SK-N-SH (cell line): Measurements from ENCODE around the gene NDUFV2. TPM values are rescaled to one million over a fixed set of nuclear protein-coding genes. Genes with fewer than 3 reads are reported as not detected.

Experiments
- CTCF ChIA-PET: fragments of 300-600, 350-600 bp; formaldehyde crosslinking; extraction: SDS; loops from one replicate; lab custom pipeline; 2021; lab: Yijun Ruan, JAX
- POLR2A ChIA-PET: fragments of 350-600 bp; sonication (Branson Sonifier 250); formaldehyde crosslinking; extraction: SDS; loops from one replicate; lab custom pipeline; 2020; ENCODE audit warnings: antibody characterized with exemption, inconsistent platforms; lab: Yijun Ruan, JAX
- DNase-seq: peaks from one replicate; pipeline ENCODE4 v3.0.0; 2012
- H2AFZ ChIP-seq: fragments of 200-600 bp; sonication (generic); 2 replicates; pipeline ENCODE4 v1.8.1; 2016; ENCODE audit warnings: antibody characterized with exemption, mild to moderate bottlenecking, low read depth
- H3F3A ChIP-seq: fragments of 200-600 bp; sonication (generic); replicated peaks from 2 replicates; pipeline ENCODE3; 2016; ENCODE audit warnings: antibody characterized with exemption, mild to moderate bottlenecking; ENCODE audit not compliant: insufficient read depth
- H3K27ac ChIP-seq, 2 experiments: fragments of 200-500 bp in 1 of 2; fragments of 200-600 bp in 1 of 2; sonication (Bioruptor generic) in 1 of 2; sonication (generic), shearing (Covaris generic) in 1 of 2; 2 replicates each; pipeline versions ENCODE4 v1.5.1 to v1.6.1; 2014 to 2016; ENCODE audit warnings: low read depth in 2 of 2, inconsistent platforms in 1 of 2, low read length in 1 of 2, mild to moderate bottlenecking in 1 of 2, mixed read lengths in 1 of 2
- H3K27me3 ChIP-seq: fragments of 200-600 bp; sonication (generic), shearing (Covaris generic); 2 replicates; pipeline ENCODE4 v1.6.1; 2016; ENCODE audit warnings: mixed run types; ENCODE audit not compliant: insufficient read depth
- H3K36me3 ChIP-seq, 2 experiments: fragments of 200-500 bp in 1 of 2; fragments of 200-600 bp in 1 of 2; sonication (Bioruptor generic) in 1 of 2; sonication (generic) in 1 of 2; replicated peaks in 1 of 2; 2 replicates each; pipeline versions ENCODE3 to v1.5.1; 2014 to 2016; ENCODE audit warnings: low read length in 1 of 2, mild to moderate bottlenecking in 1 of 2; ENCODE audit not compliant: insufficient read depth in 2 of 2, control insufficient read depth in 1 of 2
- H3K4me1 ChIP-seq, 2 experiments: fragments of 200-500 bp in 1 of 2; fragments of 200-600 bp in 1 of 2; sonication (Bioruptor generic) in 1 of 2; sonication (generic), shearing (Covaris generic) in 1 of 2; 2 replicates each; pipeline versions ENCODE4 v1.5.1 to v1.6.1; 2014 to 2016; ENCODE audit warnings: low read depth in 1 of 2, low read length in 1 of 2, mixed run types in 1 of 2; ENCODE audit not compliant: insufficient read depth in 2 of 2, control insufficient read depth in 1 of 2
- H3K4me2 ChIP-seq: fragments of 200-600 bp; sonication (generic), shearing (Covaris generic); 2 replicates; pipeline ENCODE4 v1.6.1; 2017; ENCODE audit warnings: mixed run types
- H3K4me3 ChIP-seq, 2 experiments: fragments of 200-500 bp in 1 of 2; fragments of 200-600 bp in 1 of 2; sonication (Bioruptor generic) in 1 of 2; sonication (generic), shearing (Covaris generic) in 1 of 2; 2 replicates each; pipeline versions ENCODE4 v1.5.1 to v1.8.1; 2014 to 2016; ENCODE audit warnings: low read depth in 2 of 2, inconsistent platforms in 1 of 2, low read length in 1 of 2, mild to moderate bottlenecking in 1 of 2, mixed read lengths in 1 of 2, moderate library complexity in 1 of 2
- H3K79me2 ChIP-seq: fragments of 200-600 bp; sonication (generic); 2 replicates; pipeline ENCODE4 v1.8.1; 2017; ENCODE audit warnings: mild to moderate bottlenecking; ENCODE audit not compliant: insufficient read depth
- H3K9ac ChIP-seq: fragments of 200-600 bp; sonication (generic); 2 replicates; pipeline ENCODE4 v1.6.1; 2017; ENCODE audit warnings: mixed run types
- H3K9me2 ChIP-seq: fragments of 200-600 bp; sonication (generic); 2 replicates; pipeline ENCODE4 v1.6.1; 2017; ENCODE audit warnings: mixed run types
- H3K9me3 ChIP-seq: fragments of 200-600 bp; sonication (generic); 2 replicates; pipeline ENCODE4 v1.6.1; 2017; ENCODE audit warnings: mixed run types, mild to moderate bottlenecking, moderate library complexity
- H4K20me1 ChIP-seq: fragments of 200-600 bp; sonication (generic); 2 replicates; pipeline ENCODE4 v1.6.1; 2017; ENCODE audit warnings: mild to moderate bottlenecking, mixed run types; ENCODE audit not compliant: insufficient read depth
- FOXJ3 ChIP-seq: sonication (generic); formaldehyde crosslinking; IDR thresholded peaks from 2 replicates; pipeline ENCODE4 v1.5.1; 2020; ENCODE audit warnings: mild to moderate bottlenecking, missing genetic modification reagents
- FOXM1 ChIP-seq: IDR thresholded peaks from 2 replicates; pipeline ENCODE4 v1.4.0; 2012; ENCODE audit warnings: low read depth, mild to moderate bottlenecking
- GATA2 ChIP-seq: sonication (generic); formaldehyde crosslinking; IDR thresholded peaks from 2 replicates; pipeline ENCODE4 v1.5.0; 2020; ENCODE audit warnings: mild to moderate bottlenecking, missing genetic modification reagents
- IRF3 ChIP-seq: fragments of 150-350 bp; IDR thresholded peaks from 2 replicates; pipeline ENCODE4 v1.6.1; 2016; ENCODE audit warnings: mild to moderate bottlenecking, low read depth, low read length
- MAX ChIP-seq: IDR thresholded peaks from 2 replicates; pipeline ENCODE4 v1.4.0; 2012; ENCODE audit warnings: low read depth
- MEF2A ChIP-seq: IDR thresholded peaks from 2 replicates; pipeline ENCODE4 v1.4.0; 2012; ENCODE audit warnings: low read depth, borderline replicate concordance
- MXI1 ChIP-seq: IDR thresholded peaks from 2 replicates; pipeline ENCODE4 v1.6.1; 2012; ENCODE audit warnings: mild to moderate bottlenecking, low read depth, low read length, improper control_type of control experiment
- NFIC ChIP-seq: IDR thresholded peaks from 2 replicates; pipeline ENCODE4 v1.4.0; 2012; ENCODE audit warnings: borderline replicate concordance
- NRF1 ChIP-seq: IDR thresholded peaks from 2 replicates; pipeline ENCODE4 v1.6.1; 2012; ENCODE audit warnings: low read depth, mild to moderate bottlenecking, low read length
- POLR2AphosphoS5 ChIP-seq: IDR thresholded peaks from 2 replicates; pipeline ENCODE4 v1.6.1; 2012; ENCODE audit warnings: low read depth, low read length
- RCOR1 ChIP-seq: fragments of 150-350 bp; IDR thresholded peaks from 2 replicates; pipeline ENCODE4 v1.6.1; 2017; ENCODE audit warnings: antibody characterized with exemption, low read length
- REST ChIP-seq: IDR thresholded peaks from 2 replicates; pipeline ENCODE4 v1.6.1; 2012; ENCODE audit warnings: mild to moderate bottlenecking, low read depth, low read length, moderate library complexity
- RFX5 ChIP-seq: IDR thresholded peaks from 2 replicates; pipeline ENCODE4 v1.6.1; 2012; ENCODE audit warnings: mild to moderate bottlenecking, improper control_type of control experiment, low read length
- SMC3 ChIP-seq: IDR thresholded peaks from 2 replicates; pipeline ENCODE4 v1.6.1; 2012; ENCODE audit warnings: low read depth, low read length, improper control_type of control experiment
- TEAD4 ChIP-seq: IDR thresholded peaks from 2 replicates; pipeline ENCODE4 v1.4.0; 2012; ENCODE audit warnings: mild to moderate bottlenecking, borderline replicate concordance; ENCODE audit not compliant: insufficient read depth
- USF2 ChIP-seq: fragments of 150-350 bp; IDR thresholded peaks from 2 replicates; pipeline ENCODE4 v1.6.1; 2017; ENCODE audit warnings: antibody characterized with exemption, low read length, low read depth, borderline replicate concordance
- WGBS: methylation state at CpG from one replicate; pipeline ENCODE4 v1.1.6; 2017; ENCODE audit warnings: low lambda C conversion rate; 5-methylcytosine and 5-hydroxymethylcytosine counted together
- polyA plus RNA-seq, 3 experiments: library from polyadenylated mRNA; depleted of rRNA; stranded (reverse); fragments of >200 nt; gene quantifications; 2 replicates each; pipeline ENCODE4 v1.2.3, GENCODE V29; 2012
- TF ChIP-seq, protein P1 (sequence below): IDR thresholded peaks from 2 replicates; pipeline ENCODE4; 2012

NDUFV2 gene
- polyA plus RNA-seq, 1 of the 3 experiments (the other 2 are of a cell fraction) = 101 TPM

DNA sequence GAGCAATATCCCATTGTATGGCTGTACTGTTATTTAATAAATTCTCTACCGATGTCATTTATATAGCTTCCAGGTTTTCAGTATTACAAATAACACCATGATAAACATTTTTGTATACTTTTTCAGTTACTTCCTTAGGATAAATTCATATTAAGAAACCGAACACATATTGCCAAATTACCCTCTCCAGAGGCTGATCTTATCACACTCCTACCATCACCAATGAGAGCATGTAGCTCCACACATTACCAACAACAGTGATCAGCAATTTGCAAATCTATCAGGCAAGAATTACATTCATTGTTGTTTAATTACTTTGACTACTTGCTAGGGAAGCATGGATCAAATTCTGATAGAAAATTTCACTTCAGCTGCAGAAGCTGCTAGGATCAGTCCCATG is 5.8 kb upstream of the NDUFV2 start:
- POLR2A ChIA-PET = no interaction called here
- TF ChIP-seq IRF3 (no peak), MEF2A (no peak), TEAD4 (no peak), NRF1 (no peak), NFIC (no peak), SMC3 (no peak), REST (no peak), MXI1 (no peak)
- WGBS = 61% methylated on average over 2 of the region's 2 CpGs

DNA sequence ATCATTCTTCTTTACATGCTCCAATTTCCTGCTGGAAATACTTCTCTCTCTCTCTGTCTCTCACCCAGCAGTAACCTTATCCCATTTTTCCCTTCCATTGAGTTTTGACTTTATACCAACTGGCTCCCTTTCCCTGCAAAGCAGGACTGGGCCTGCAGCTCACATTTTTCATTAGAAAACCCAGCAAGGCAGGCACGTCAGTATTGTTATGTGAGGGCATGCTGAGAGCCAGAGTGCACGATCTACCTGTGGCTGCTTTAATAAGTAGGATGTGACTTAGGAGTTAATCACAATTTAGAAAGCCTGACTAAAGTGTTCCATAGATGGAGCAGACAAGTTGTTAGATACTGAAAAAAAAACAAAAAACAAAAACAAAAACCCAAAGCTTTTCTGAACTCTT is 5.2 kb upstream of the NDUFV2 start:
- Histone ChIP-seq H3K4me3 (no peak overlapping the region), H2AFZ (no peak overlapping the region), H3K4me1 (peaks cover 0 to 18% of the 10 kb centered on the region in 2 experiments; a peak in 2 of 4 replicates), H3K9me2 (no peaks in the 10 kb centered on the region), H4K20me1 (no peaks in the 10 kb centered on the region), H3K27ac (no peak overlapping the region), H3K9ac (no peak overlapping the region), H3K36me3 (no peaks in the 10 kb centered on the region), H3K27me3 (no peaks in the 10 kb centered on the region), H3K9me3 (no peaks in the 10 kb centered on the region), H3F3A (peaks cover 20% of the 10 kb centered on the region), H3K79me2 (no peaks in the 10 kb centered on the region; the same call in 1 of the 2 replicates), H3K4me2 (no peak overlapping the region)
- DNase-seq = no peak
- CTCF ChIA-PET = interaction anchor here (1.4 to 2.3 kb wide), 2 partner anchors 24 to 50 kb away, joined by 3 to 7 read pairs; no protein-coding TSS in a partner anchor
- 83% methylated on average over 2 of the region's 2 CpGs for WGBS
- POLR2A ChIA-PET = no interaction called here
- TF ChIP-seq MAX (no peak), USF2 (no peak), FOXM1 (no peak), RCOR1 (no peak), RFX5 (no peak), MEF2A (no peak), FOXJ3 (CRISPR knock-in tag) (no peak), POLR2AphosphoS5 (no peak), GATA2 (CRISPR knock-in tag) (no peak), REST (no peak)
- TF ChIP-seq, protein P1, sequence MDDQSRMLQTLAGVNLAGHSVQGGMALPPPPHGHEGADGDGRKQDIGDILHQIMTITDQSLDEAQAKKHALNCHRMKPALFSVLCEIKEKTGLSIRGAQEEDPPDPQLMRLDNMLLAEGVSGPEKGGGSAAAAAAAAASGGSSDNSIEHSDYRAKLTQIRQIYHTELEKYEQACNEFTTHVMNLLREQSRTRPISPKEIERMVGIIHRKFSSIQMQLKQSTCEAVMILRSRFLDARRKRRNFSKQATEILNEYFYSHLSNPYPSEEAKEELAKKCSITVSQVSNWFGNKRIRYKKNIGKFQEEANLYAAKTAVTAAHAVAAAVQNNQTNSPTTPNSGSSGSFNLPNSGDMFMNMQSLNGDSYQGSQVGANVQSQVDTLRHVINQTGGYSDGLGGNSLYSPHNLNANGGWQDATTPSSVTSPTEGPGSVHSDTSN = no peak

More for the DNA sequence above, 5.8 kb upstream of the NDUFV2 start:
- Histone ChIP-seq H3K27me3 (no peaks in the 10 kb centered on the region), H3K79me2 (no peaks in the 10 kb centered on the region), H3F3A (peaks cover 16% of the 10 kb centered on the region), H4K20me1 (no peaks in the 10 kb centered on the region), H2AFZ (no peak overlapping the region), H3K4me1 (peaks cover 0 to 18% of the 10 kb centered on the region in 2 experiments; a peak in 2 of 4 replicates), H3K9ac (no peak overlapping the region), H3K4me2 (no peak overlapping the region), H3K9me3 (no peaks in the 10 kb centered on the region), H3K4me3 (no peak overlapping the region), H3K36me3 (no peaks in the 10 kb centered on the region), H3K9me2 (no peaks in the 10 kb centered on the region), H3K27ac (no peak overlapping the region)
- CTCF ChIA-PET = interaction anchor here (1.2 to 2.3 kb wide), 3 partner anchors 19 to 51 kb away, joined by 3 to 7 read pairs (median 3); no protein-coding TSS in a partner anchor
- no peak for DNase-seq
